ENCODE measurements around the gene PWP2. TPM values are rescaled to one million over a fixed set of nuclear protein-coding genes. Genes with fewer than 3 reads are reported as not detected.

Gene PWP2
- 1.8 and 35.1 TPM in 2 replicates for total RNA-seq

DNA sequence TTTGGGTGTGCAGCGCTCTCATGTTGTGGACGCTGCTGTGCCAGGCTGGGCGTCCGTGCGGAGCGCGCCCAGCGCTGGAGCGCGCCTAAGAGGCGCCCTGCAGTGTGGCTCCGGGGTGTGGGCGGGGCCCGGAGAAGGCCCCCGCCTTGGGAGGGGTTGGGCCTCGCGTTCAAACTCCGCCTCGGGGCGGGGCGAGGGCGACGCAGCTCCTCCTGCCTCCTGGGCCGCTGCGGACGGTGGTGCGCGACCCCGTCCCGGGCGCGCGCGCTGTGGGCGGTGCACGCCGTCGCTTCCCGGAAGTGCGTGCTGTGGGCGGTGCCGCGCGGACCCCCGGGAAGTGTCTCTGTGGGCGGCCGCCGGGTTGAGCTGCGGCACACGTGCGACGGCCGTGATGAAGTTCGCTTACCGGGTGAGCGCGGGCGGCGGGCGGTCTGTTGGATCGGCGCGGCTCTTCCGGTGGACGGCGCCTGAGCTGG, at the start of gene PWP2:
Gene PWP2, plus strand, starts transcription at position 374 of the 476 bp plus-strand sequence. Its CDS starts 18 bp downstream, at position 392.

Other genes with a start within 250 kb of the PWP2 start
- 52.1 and 59.0 TPM in 2 replicates for gene AGPAT3, start 242.2 kb upstream of the PWP2 start, total RNA-seq
- 28.0 and 47.1 TPM in 2 replicates for gene TRAPPC10, start 95.1 kb upstream of the PWP2 start, total RNA-seq
- gene GATD3, start 26.3 kb downstream of the PWP2 start, total RNA-seq, result 15.1 and 25.1 TPM in 2 replicates
- gene ICOSLG, start 133.5 kb downstream of the PWP2 start, total RNA-seq, result 0.57 and 1.1 TPM in 2 replicates
- not detected in 2 replicates for gene DNMT3L, start 154.5 kb downstream of the PWP2 start, total RNA-seq
- not detected in 2 replicates for gene AIRE, start 178.5 kb downstream of the PWP2 start, total RNA-seq
- gene PFKL, start 192.7 kb downstream of the PWP2 start, total RNA-seq, result 123 and 133 TPM in 2 replicates
- gene CFAP410, start 232.0 kb downstream of the PWP2 start, total RNA-seq, result 10.0 and 20.1 TPM in 2 replicates
- gene TRPM2, start 246.2 kb downstream of the PWP2 start, total RNA-seq, result under 0.01 and 0.29 TPM in 2 replicates

Data from placental pericyte (primary cell).